HEK293 (cell line): ENCODE measurements around the gene CDK5.

Experiments used
- BCL11B ChIP-seq: fragments of 450-650 bp; formaldehyde crosslinking; IDR thresholded peaks from 2 replicates; pipeline ENCODE4 v1.5.1; 2016; ENCODE audit warnings: low read depth, missing biosample characterization, missing genetic modification characterization
- ELK4 ChIP-seq: IDR thresholded peaks from 2 replicates; pipeline ENCODE4 v1.6.1; 2011; ENCODE audit warnings: mild to moderate bottlenecking, low read depth, low read length, borderline replicate concordance
- HOXD13 ChIP-seq: sonication (generic); formaldehyde crosslinking; IDR thresholded peaks from 2 replicates; pipeline ENCODE4 v1.8.0; 2022; ENCODE audit warnings: missing genetic modification reagents, borderline replicate concordance
- KLF10 ChIP-seq: fragments of 450-650 bp; IDR thresholded peaks from 2 replicates; pipeline ENCODE4 v1.5.1; 2018; ENCODE audit warnings: missing biosample characterization, mild to moderate bottlenecking, missing genetic modification characterization
- OSR2 ChIP-seq: fragments of 450-650 bp; formaldehyde crosslinking; IDR thresholded peaks from 2 replicates; pipeline ENCODE4 v1.5.1; 2016; ENCODE audit warnings: missing biosample characterization, missing genetic modification characterization
- SETDB1 ChIP-seq: IDR thresholded peaks from one replicate; pipeline ENCODE4 v1.6.1; 2017; ENCODE audit warnings: mild to moderate bottlenecking, low read length, moderate library complexity, mixed read lengths; ENCODE audit not compliant: insufficient read length
- ZBTB20 ChIP-seq: fragments of 450-650 bp; formaldehyde crosslinking; IDR thresholded peaks from 2 replicates; pipeline ENCODE4 v1.5.1; 2016; ENCODE audit warnings: missing biosample characterization, missing genetic modification characterization
- ZBTB26 ChIP-seq: fragments of 450-650 bp; formaldehyde crosslinking; optimal IDR thresholded peaks from 2 replicates; pipeline ENCODE3; 2016; ENCODE audit warnings: missing biosample characterization, mild to moderate bottlenecking, missing genetic modification characterization
- ZBTB49 ChIP-seq: fragments of 450-650 bp; formaldehyde crosslinking; IDR thresholded peaks from 2 replicates; pipeline ENCODE4 v1.5.1; 2016; ENCODE audit warnings: missing biosample characterization, missing genetic modification characterization, low read depth
- ZBTB8A ChIP-seq: fragments of 450-650 bp; formaldehyde crosslinking; IDR thresholded peaks from 2 replicates; pipeline ENCODE4 v1.5.1; 2016; ENCODE audit warnings: missing biosample characterization, missing genetic modification characterization
- ZNF112 ChIP-seq: fragments of 450-650 bp; formaldehyde crosslinking; IDR thresholded peaks from 2 replicates; pipeline ENCODE4 v1.5.0; 2017; ENCODE audit warnings: missing biosample characterization, missing genetic modification characterization
- ZNF132 ChIP-seq: fragments of 450-650 bp; formaldehyde crosslinking; IDR thresholded peaks from 2 replicates; pipeline ENCODE4 v1.5.1; 2017; ENCODE audit warnings: missing biosample characterization, missing genetic modification characterization, borderline replicate concordance
- ZNF175 ChIP-seq: fragments of 450-650 bp; formaldehyde crosslinking; IDR thresholded peaks from 2 replicates; pipeline ENCODE4 v1.5.1; 2016; ENCODE audit warnings: missing biosample characterization, missing genetic modification characterization
- ZNF19 ChIP-seq: fragments of 450-650 bp; formaldehyde crosslinking; IDR thresholded peaks from 2 replicates; pipeline ENCODE4; 2016; ENCODE audit warnings: missing biosample characterization, missing genetic modification characterization, low read depth
- ZNF2 ChIP-seq: fragments of 450-650 bp; formaldehyde crosslinking; IDR thresholded peaks from 2 replicates; pipeline ENCODE4 v1.5.1; 2016; ENCODE audit warnings: missing biosample characterization, missing genetic modification characterization
- ZNF223 ChIP-seq: fragments of 450-650 bp; formaldehyde crosslinking; IDR thresholded peaks from 2 replicates; pipeline ENCODE4 v1.5.1; 2016; ENCODE audit warnings: missing biosample characterization, missing genetic modification characterization
- ZNF302 ChIP-seq: fragments of 450-650 bp; formaldehyde crosslinking; IDR thresholded peaks from 2 replicates; pipeline ENCODE4 v1.5.1; 2016; ENCODE audit warnings: missing biosample characterization, missing genetic modification characterization, low read depth
- ZNF335 ChIP-seq: fragments of 450-650 bp; formaldehyde crosslinking; conservative IDR thresholded peaks from 2 replicates; pipeline ENCODE4 v1.5.1; 2016; ENCODE audit warnings: missing biosample characterization, missing genetic modification characterization
- ZNF350 ChIP-seq: fragments of 450-650 bp; formaldehyde crosslinking; IDR thresholded peaks from 2 replicates; pipeline ENCODE4 v1.5.0; 2017; ENCODE audit warnings: missing biosample characterization, mild to moderate bottlenecking, missing genetic modification characterization
- ZNF404 ChIP-seq: fragments of 450-650 bp; formaldehyde crosslinking; IDR thresholded peaks from 2 replicates; pipeline ENCODE4 v1.5.1; 2017; ENCODE audit warnings: missing biosample characterization, missing genetic modification characterization
- ZNF423 ChIP-seq: fragments of 450-650 bp; formaldehyde crosslinking; IDR thresholded peaks from 2 replicates; pipeline ENCODE4 v1.5.1; 2016; ENCODE audit warnings: missing biosample characterization, missing genetic modification characterization
- ZNF426 ChIP-seq: fragments of 450-650 bp; formaldehyde crosslinking; IDR thresholded peaks from 2 replicates; pipeline ENCODE4 v1.5.1; 2017; ENCODE audit warnings: missing biosample characterization, missing genetic modification characterization, mild to moderate bottlenecking, inconsistent platforms, moderate library complexity
- ZNF48 ChIP-seq: fragments of 450-650 bp; formaldehyde crosslinking; IDR thresholded peaks from 2 replicates; pipeline ENCODE4 v1.5.1; 2016; ENCODE audit warnings: missing biosample characterization, missing genetic modification characterization
- ZNF549 ChIP-seq: fragments of 450-650 bp; IDR thresholded peaks from 2 replicates; pipeline ENCODE4 v1.5.1; 2018; ENCODE audit warnings: missing biosample characterization, missing genetic modification characterization, mild to moderate bottlenecking, inconsistent platforms, moderate library complexity
- ZNF768 ChIP-seq: fragments of 450-650 bp; formaldehyde crosslinking; IDR thresholded peaks from 2 replicates; pipeline ENCODE4 v1.5.1; 2018; ENCODE audit warnings: missing biosample characterization, mild to moderate bottlenecking, missing genetic modification characterization
- ZXDB ChIP-seq: fragments of 450-650 bp; formaldehyde crosslinking; IDR thresholded peaks from 2 replicates; pipeline ENCODE4 v1.5.1; 2016; ENCODE audit warnings: missing biosample characterization, missing genetic modification characterization
- TF ChIP-seq, protein P1 (sequence below): fragments of 450-650 bp; formaldehyde crosslinking; IDR thresholded peaks from 2 replicates; pipeline ENCODE4 v1.5.1; 2016; ENCODE audit warnings: missing biosample characterization, missing genetic modification characterization
- TF ChIP-seq, protein P2 (sequence below): fragments of 450-650 bp; formaldehyde crosslinking; IDR thresholded peaks from 2 replicates; pipeline ENCODE4 v1.5.1; 2016; ENCODE audit warnings: missing biosample characterization, missing genetic modification characterization
- TF ChIP-seq, protein P3 (sequence below): fragments of 450-650 bp; formaldehyde crosslinking; IDR thresholded peaks from 2 replicates; pipeline ENCODE4 v1.5.1; 2016; ENCODE audit warnings: missing biosample characterization, missing genetic modification characterization
- TF ChIP-seq, protein P4 (sequence below): fragments of 450-650 bp; formaldehyde crosslinking; IDR thresholded peaks from 2 replicates; pipeline ENCODE4 v1.5.1; 2017; ENCODE audit warnings: missing biosample characterization, missing genetic modification characterization

CDK5 gene

DNA sequence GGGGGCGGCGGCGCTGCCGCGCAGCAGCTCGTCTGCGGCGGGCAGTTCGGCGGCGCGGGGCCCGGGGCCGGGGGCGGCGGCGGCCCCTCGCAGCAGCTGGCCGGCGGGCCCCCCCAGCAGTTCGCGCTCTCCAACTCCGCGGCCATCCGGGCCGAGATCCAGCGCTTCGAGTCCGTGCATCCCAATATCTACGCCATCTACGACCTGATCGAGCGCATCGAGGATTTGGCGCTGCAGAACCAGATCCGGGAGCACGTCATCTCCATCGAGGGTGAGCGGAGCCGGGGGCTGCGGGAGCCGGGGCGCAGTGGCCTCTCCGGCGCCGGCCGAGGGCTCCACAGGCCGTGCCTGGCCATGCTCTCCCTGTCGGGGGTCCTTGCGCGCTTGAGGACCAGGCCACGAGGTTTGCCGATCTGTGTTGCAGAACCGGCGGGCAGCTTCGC is 29.1 kb upstream of the CDK5 start (continued):
- no peak for TF ChIP-seq ZNF350 (tag by site-specific recombination)
- TF ChIP-seq OSR2 (tag by site-specific recombination): no peak
- no peak; the same call in 1 of the 2 replicates for TF ChIP-seq ZNF335
- TF ChIP-seq ZBTB49 (tag by site-specific recombination): no peak
- no peak for TF ChIP-seq ZBTB8A (tag by site-specific recombination)
- no peak for TF ChIP-seq ZNF426 (tag by site-specific recombination)
- TF ChIP-seq ZNF112 (tag by site-specific recombination): no peak
- TF ChIP-seq ZNF48 (tag by site-specific recombination): no peak
- no peak for TF ChIP-seq ZNF404 (tag by site-specific recombination)
- no peak for TF ChIP-seq ZNF768 (tag by site-specific recombination)
- TF ChIP-seq ELK4: no peak
- TF ChIP-seq, protein P1, sequence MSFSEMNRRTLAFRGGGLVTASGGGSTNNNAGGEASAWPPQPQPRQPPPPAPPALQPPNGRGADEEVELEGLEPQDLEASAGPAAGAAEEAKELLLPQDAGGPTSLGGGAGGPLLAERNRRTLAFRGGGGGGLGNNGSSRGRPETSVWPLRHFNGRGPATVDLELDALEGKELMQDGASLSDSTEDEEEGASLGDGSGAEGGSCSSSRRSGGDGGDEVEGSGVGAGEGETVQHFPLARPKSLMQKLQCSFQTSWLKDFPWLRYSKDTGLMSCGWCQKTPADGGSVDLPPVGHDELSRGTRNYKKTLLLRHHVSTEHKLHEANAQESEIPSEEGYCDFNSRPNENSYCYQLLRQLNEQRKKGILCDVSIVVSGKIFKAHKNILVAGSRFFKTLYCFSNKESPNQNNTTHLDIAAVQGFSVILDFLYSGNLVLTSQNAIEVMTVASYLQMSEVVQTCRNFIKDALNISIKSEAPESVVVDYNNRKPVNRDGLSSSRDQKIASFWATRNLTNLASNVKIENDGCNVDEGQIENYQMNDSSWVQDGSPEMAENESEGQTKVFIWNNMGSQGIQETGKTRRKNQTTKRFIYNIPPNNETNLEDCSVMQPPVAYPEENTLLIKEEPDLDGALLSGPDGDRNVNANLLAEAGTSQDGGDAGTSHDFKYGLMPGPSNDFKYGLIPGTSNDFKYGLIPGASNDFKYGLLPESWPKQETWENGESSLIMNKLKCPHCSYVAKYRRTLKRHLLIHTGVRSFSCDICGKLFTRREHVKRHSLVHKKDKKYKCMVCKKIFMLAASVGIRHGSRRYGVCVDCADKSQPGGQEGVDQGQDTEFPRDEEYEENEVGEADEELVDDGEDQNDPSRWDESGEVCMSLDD (tag by site-specific recombination): no peak
- TF ChIP-seq SETDB1: no peak
- TF ChIP-seq ZNF132 (tag by site-specific recombination): no peak
- TF ChIP-seq ZNF19: no peak
- TF ChIP-seq, protein P2, sequence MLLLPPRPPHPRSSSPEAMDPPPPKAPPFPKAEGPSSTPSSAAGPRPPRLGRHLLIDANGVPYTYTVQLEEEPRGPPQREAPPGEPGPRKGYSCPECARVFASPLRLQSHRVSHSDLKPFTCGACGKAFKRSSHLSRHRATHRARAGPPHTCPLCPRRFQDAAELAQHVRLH (tag by site-specific recombination): no peak
- TF ChIP-seq, protein P3, sequence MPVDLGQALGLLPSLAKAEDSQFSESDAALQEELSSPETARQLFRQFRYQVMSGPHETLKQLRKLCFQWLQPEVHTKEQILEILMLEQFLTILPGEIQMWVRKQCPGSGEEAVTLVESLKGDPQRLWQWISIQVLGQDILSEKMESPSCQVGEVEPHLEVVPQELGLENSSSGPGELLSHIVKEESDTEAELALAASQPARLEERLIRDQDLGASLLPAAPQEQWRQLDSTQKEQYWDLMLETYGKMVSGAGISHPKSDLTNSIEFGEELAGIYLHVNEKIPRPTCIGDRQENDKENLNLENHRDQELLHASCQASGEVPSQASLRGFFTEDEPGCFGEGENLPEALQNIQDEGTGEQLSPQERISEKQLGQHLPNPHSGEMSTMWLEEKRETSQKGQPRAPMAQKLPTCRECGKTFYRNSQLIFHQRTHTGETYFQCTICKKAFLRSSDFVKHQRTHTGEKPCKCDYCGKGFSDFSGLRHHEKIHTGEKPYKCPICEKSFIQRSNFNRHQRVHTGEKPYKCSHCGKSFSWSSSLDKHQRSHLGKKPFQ (tag by site-specific recombination): no peak
- no peak for TF ChIP-seq ZBTB26 (tag by site-specific recombination)
- no peak for TF ChIP-seq ZNF302 (tag by site-specific recombination)
- TF ChIP-seq ZNF423 (tag by site-specific recombination): no peak
- TF ChIP-seq, protein P4, sequence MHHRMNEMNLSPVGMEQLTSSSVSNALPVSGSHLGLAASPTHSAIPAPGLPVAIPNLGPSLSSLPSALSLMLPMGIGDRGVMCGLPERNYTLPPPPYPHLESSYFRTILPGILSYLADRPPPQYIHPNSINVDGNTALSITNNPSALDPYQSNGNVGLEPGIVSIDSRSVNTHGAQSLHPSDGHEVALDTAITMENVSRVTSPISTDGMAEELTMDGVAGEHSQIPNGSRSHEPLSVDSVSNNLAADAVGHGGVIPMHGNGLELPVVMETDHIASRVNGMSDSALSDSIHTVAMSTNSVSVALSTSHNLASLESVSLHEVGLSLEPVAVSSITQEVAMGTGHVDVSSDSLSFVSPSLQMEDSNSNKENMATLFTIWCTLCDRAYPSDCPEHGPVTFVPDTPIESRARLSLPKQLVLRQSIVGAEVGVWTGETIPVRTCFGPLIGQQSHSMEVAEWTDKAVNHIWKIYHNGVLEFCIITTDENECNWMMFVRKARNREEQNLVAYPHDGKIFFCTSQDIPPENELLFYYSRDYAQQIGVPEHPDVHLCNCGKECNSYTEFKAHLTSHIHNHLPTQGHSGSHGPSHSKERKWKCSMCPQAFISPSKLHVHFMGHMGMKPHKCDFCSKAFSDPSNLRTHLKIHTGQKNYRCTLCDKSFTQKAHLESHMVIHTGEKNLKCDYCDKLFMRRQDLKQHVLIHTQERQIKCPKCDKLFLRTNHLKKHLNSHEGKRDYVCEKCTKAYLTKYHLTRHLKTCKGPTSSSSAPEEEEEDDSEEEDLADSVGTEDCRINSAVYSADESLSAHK (tag by site-specific recombination): 0 out of 2 replicates have a peak, but pooled peaks have one; percentile 26
- TF ChIP-seq ZNF549 (tag by site-specific recombination): no peak
- no peak for TF ChIP-seq ZXDB (tag by site-specific recombination)
- TF ChIP-seq HOXD13 (CRISPR knock-in tag): no peak
- no peak for TF ChIP-seq KLF10 (tag by site-specific recombination)
- TF ChIP-seq ZNF223 (tag by site-specific recombination): no peak
- TF ChIP-seq BCL11B (tag by site-specific recombination): no peak
- no peak for TF ChIP-seq ZBTB20 (tag by site-specific recombination)
- no peak for TF ChIP-seq ZNF175 (tag by site-specific recombination)
- peak; percentile 49; the same call in 1 of the 2 replicates for TF ChIP-seq ZNF2 (tag by site-specific recombination)
